Measurements from ENCODE around the gene RALGPS2. TPM values are rescaled to one million over a fixed set of nuclear protein-coding genes. Genes with fewer than 3 reads are reported as not detected.
A peak's percentile ranks its signal among the peaks of the same experiment; 100 is the strongest.

Gene RALGPS2
- total RNA-seq, 1 donor from 2014 or later: 78.7 TPM

GRCh38 chr1:178704833-178705232 is 20.2 kb upstream of the RALGPS2 start:
- no peaks in the 10 kb centered on the region for H4K20me1 ChIP-seq (ENCODE audit: low read depth)
- no peaks in the 10 kb centered on the region for H3K9me3 Mint-ChIP-seq
- H3K27ac Mint-ChIP-seq: no peak overlapping the region
- no peaks in the 10 kb centered on the region for H3K9me3 ChIP-seq (ENCODE audit: low read depth)
- no peaks in the 10 kb centered on the region for H3K27me3 Mint-ChIP-seq (ENCODE audit: insufficient read depth, low read depth)
- H3K4me2 ChIP-seq: no peak overlapping the region
- H3K79me2 ChIP-seq (ENCODE audit: low read depth): no peaks in the 10 kb centered on the region
- H3K27me3 ChIP-seq: no peaks in the 10 kb centered on the region
- H3K36me3 ChIP-seq: no peaks in the 10 kb centered on the region
- no peak overlapping the region for H3K9ac ChIP-seq
- no peaks in the 10 kb centered on the region for H3F3A ChIP-seq (ENCODE audit: low read depth)
- no peaks in the 10 kb centered on the region for H3K36me3 Mint-ChIP-seq
- TF ChIP-seq EZH2phosphoT487 (IDR thresholded peaks at IDR 0.05): no peak
- no peak for TF ChIP-seq CTCF (IDR thresholded peaks at IDR 0.05)
- TF ChIP-seq EZH2 (IDR thresholded peaks at IDR 0.05): no peak
- no peak overlapping the region for H3K4me3 ChIP-seq
- no peak for DNase-seq (ENCODE audit: low spot score)
- H3K4me1 ChIP-seq: peaks cover 9% of the 10 kb centered on the region
- H3K4me3 Mint-ChIP-seq: no peak overlapping the region
- H2AFZ ChIP-seq (replicated peaks): peak overlapping the region; percentile 23
- H3K27ac ChIP-seq: no peak overlapping the region
- peaks cover 11% of the 10 kb centered on the region for H3K4me1 Mint-ChIP-seq

- no peaks in the 10 kb centered on the region for H3K79me2 ChIP-seq (ENCODE audit: low read depth)
- no peak overlapping the region for H3K4me2 ChIP-seq
- Mint-ChIP-seq H3K9me3 (no peaks in the 10 kb centered on the region), H3K4me3 (no peak overlapping the region), H3K27me3 (ENCODE audit: insufficient read depth, low read depth) (no peaks in the 10 kb centered on the region), H3K4me1 (peaks cover 8% of the 10 kb centered on the region), H3K36me3 (no peaks in the 10 kb centered on the region), H3K27ac (no peak overlapping the region)
- TF ChIP-seq EZH2 (IDR thresholded peaks at IDR 0.05) (no peak), EZH2phosphoT487 (IDR thresholded peaks at IDR 0.05) (no peak), CTCF (IDR thresholded peaks at IDR 0.05) (no peak)
- no peak overlapping the region for H3K4me3 ChIP-seq
- no peak overlapping the region for H3K27ac ChIP-seq
- no peaks in the 10 kb centered on the region for H3K9me3 ChIP-seq (ENCODE audit: low read depth)
- DNase-seq (ENCODE audit: low spot score): no peak
- no peaks in the 10 kb centered on the region for H3F3A ChIP-seq (ENCODE audit: low read depth)
- no peak overlapping the region for H3K9ac ChIP-seq
- no peaks in the 10 kb centered on the region for H3K36me3 ChIP-seq
- H3K4me1 ChIP-seq: peaks cover 9% of the 10 kb centered on the region
- H2AFZ ChIP-seq (replicated peaks): no peak overlapping the region
- no peaks in the 10 kb centered on the region for H4K20me1 ChIP-seq (ENCODE audit: low read depth)
- H3K27me3 ChIP-seq: no peaks in the 10 kb centered on the region
These were observed 18.6 kb upstream of the RALGPS2 start for GRCh38 chr1:178706432-178706831.

- no peaks in the 10 kb centered on the region for H3K79me2 ChIP-seq (ENCODE audit: low read depth)
- H3K9me3 Mint-ChIP-seq: no peaks in the 10 kb centered on the region
- no peak for DNase-seq (ENCODE audit: low spot score)
These were observed 11.8 kb upstream of the RALGPS2 start for GRCh38 chr1:178713259-178713658.

More at GRCh38 chr1:178713259-178713658, 11.8 kb upstream of the RALGPS2 start:
- no peaks in the 10 kb centered on the region for H3K9me3 ChIP-seq (ENCODE audit: low read depth)
- Mint-ChIP-seq H3K27ac (no peak overlapping the region), H3K36me3 (no peaks in the 10 kb centered on the region), H3K4me1 (no peaks in the 10 kb centered on the region), H3K4me3 (no peak overlapping the region), H3K27me3 (ENCODE audit: insufficient read depth, low read depth) (peaks cover 4% of the 10 kb centered on the region)
- H3F3A ChIP-seq (ENCODE audit: low read depth): no peaks in the 10 kb centered on the region
- H3K27ac ChIP-seq: no peak overlapping the region
- H3K4me2 ChIP-seq: no peak overlapping the region
- H3K4me1 ChIP-seq: no peaks in the 10 kb centered on the region
- no peak for TF ChIP-seq EZH2phosphoT487 (IDR thresholded peaks at IDR 0.05)
- TF ChIP-seq EZH2 (IDR thresholded peaks at IDR 0.05): no peak
- TF ChIP-seq CTCF (IDR thresholded peaks at IDR 0.05): no peak
- H4K20me1 ChIP-seq (ENCODE audit: low read depth): no peaks in the 10 kb centered on the region
- H2AFZ ChIP-seq (replicated peaks): no peak overlapping the region
- H3K9ac ChIP-seq: no peak overlapping the region
- no peaks in the 10 kb centered on the region for H3K36me3 ChIP-seq
- H3K27me3 ChIP-seq: no peaks in the 10 kb centered on the region
- no peak overlapping the region for H3K4me3 ChIP-seq

Data from neural progenitor cell (in vitro differentiated cells).